HepG2 (cell line): ENCODE data around the gene TSNAXIP1. TPM values are rescaled to one million over a fixed set of nuclear protein-coding genes. Genes with fewer than 3 reads are reported as not detected.
A peak's percentile ranks its signal among the peaks of the same experiment; 100 is the strongest.

Experiments used
- AHR ChIP-seq: IDR thresholded peaks from 2 replicates; pipeline ENCODE4 v1.6.1; 2018; ENCODE audit warnings: missing genetic modification reagents, missing compliant biosample characterization
- CHCHD3 ChIP-seq: sonication (generic); formaldehyde crosslinking; IDR thresholded peaks from 2 replicates; pipeline ENCODE4 v1.8.0; 2022; ENCODE audit warnings: mild to moderate bottlenecking, missing genetic modification reagents, moderate library complexity
- DBP ChIP-seq: sonication (generic); formaldehyde crosslinking; IDR thresholded peaks from 2 replicates; pipeline ENCODE4 v1.4.0; 2020; ENCODE audit warnings: missing genetic modification reagents; ENCODE audit errors: not compliant biosample characterization
- FOXO1 ChIP-seq: sonication (generic); formaldehyde crosslinking; IDR thresholded peaks from 2 replicates; pipeline ENCODE4 v1.4.0; 2020; ENCODE audit warnings: missing genetic modification reagents
- KLF11 ChIP-seq: IDR thresholded peaks from 2 replicates; pipeline ENCODE4 v1.6.1; 2016; ENCODE audit warnings: missing compliant biosample characterization
- RXRA ChIP-seq: sonication (generic); formaldehyde crosslinking; IDR thresholded peaks from 2 replicates; pipeline ENCODE4 v1.5.1; 2020; ENCODE audit warnings: missing genetic modification reagents
- TRAFD1 ChIP-seq: sonication (generic); formaldehyde crosslinking; IDR thresholded peaks from 2 replicates; pipeline ENCODE4 v1.5.1; 2020; ENCODE audit warnings: missing genetic modification reagents, mild to moderate bottlenecking, borderline replicate concordance
- ZBTB33 ChIP-seq: sonication (generic); formaldehyde crosslinking; IDR thresholded peaks from 2 replicates; pipeline ENCODE4 v1.4.0; 2020; ENCODE audit warnings: missing genetic modification reagents
- ZFP62 ChIP-seq: sonication (generic); formaldehyde crosslinking; IDR thresholded peaks from 2 replicates; pipeline ENCODE4 v1.4.0; 2020; ENCODE audit warnings: missing genetic modification reagents
- ZNF609 ChIP-seq: sonication (generic); formaldehyde crosslinking; IDR thresholded peaks from 2 replicates; pipeline ENCODE4 v1.4.0; 2020; ENCODE audit warnings: mild to moderate bottlenecking, missing genetic modification reagents, borderline replicate concordance
- ZNF615 ChIP-seq: sonication (generic); formaldehyde crosslinking; IDR thresholded peaks from 2 replicates; pipeline ENCODE4 v1.5.0; 2020; ENCODE audit warnings: mild to moderate bottlenecking, missing genetic modification reagents, borderline replicate concordance
- ZNF770 ChIP-seq: sonication (generic); formaldehyde crosslinking; IDR thresholded peaks from 2 replicates; pipeline ENCODE4 v1.5.0; 2020; ENCODE audit warnings: mild to moderate bottlenecking, missing genetic modification reagents
- ZSCAN22 ChIP-seq: sonication (generic); formaldehyde crosslinking; IDR thresholded peaks from 2 replicates; pipeline ENCODE4 v1.4.0; 2020; ENCODE audit warnings: mild to moderate bottlenecking, missing genetic modification reagents
- ZXDC ChIP-seq: sonication (generic); formaldehyde crosslinking; IDR thresholded peaks from 2 replicates; pipeline ENCODE4 v1.5.0; 2020; ENCODE audit warnings: mild to moderate bottlenecking, missing genetic modification reagents
- polyA plus RNA-seq, 8 experiments: library from polyadenylated mRNA; depleted of rRNA in 3 of 8; stranded (reverse) in 7 of 8; unstranded in 1 of 8; fragments of >200 nt; fragmentation: Illumina TruSeq in 4 of 8; extraction: Trizol in 4 of 8; gene quantifications; 2 replicates each; pipeline versions ENCODE4 v1.2.1 to v1.2.3, GENCODE V29; 2011 to 2016; ENCODE audit warnings: low read depth in 4 of 8, missing spikeins in 1 of 8, mixed read lengths in 1 of 8; ENCODE audit not compliant: insufficient read depth in 1 of 8
- total RNA-seq, 5 experiments: library from RNA; depleted of rRNA; stranded (reverse); fragments of >200 nt; fragmentation: Illumina TruSeq; extraction: Trizol; gene quantifications; 2 replicates each; pipeline ENCODE4 v1.2.3, GENCODE V29; 2016; ENCODE audit warnings: low read depth in 1 of 5

The TSNAXIP1 gene
- total and polyA plus RNA-seq, 2 of the 13 experiments (the other 11 are each of a cell fraction or from before 2014, with no cell fraction given) = 0.37 to 0.86 TPM

- TF ChIP-seq DBP (CRISPR knock-in tag) = peak; percentile 87
- TF ChIP-seq KLF11 (CRISPR knock-in tag) = peak; percentile 90
- TF ChIP-seq ZNF770 (CRISPR knock-in tag) = peak; percentile 67
- no peak for TF ChIP-seq ZFP62 (CRISPR knock-in tag)
- TF ChIP-seq AHR = no peak
- TF ChIP-seq ZNF609 (CRISPR knock-in tag) = no peak
- TF ChIP-seq CHCHD3 (CRISPR knock-in tag) = 0 out of 2 replicates have a peak, but pooled peaks have one; percentile 68
- TF ChIP-seq ZNF615 (CRISPR knock-in tag) = no peak
- TF ChIP-seq ZBTB33 (CRISPR knock-in tag) = peak; percentile 76
- TF ChIP-seq RXRA (CRISPR knock-in tag) = peak; percentile 62
- TF ChIP-seq TRAFD1 (CRISPR knock-in tag) = no peak; the same call in 1 of the 2 replicates
- peak; percentile 46; the same call in 1 of the 2 replicates for TF ChIP-seq FOXO1
- TF ChIP-seq ZSCAN22 (CRISPR knock-in tag) = no peak
- no peak; the same call in 1 of the 2 replicates for TF ChIP-seq ZXDC (CRISPR knock-in tag)
These were observed 35.3 kb downstream of the TSNAXIP1 start, which contains the start of gene THAP11 (continued) for GRCh38 chr16:67841816-67842508.
